GM10847 (cell line): ENCODE results near the gene WDR62.

ENCODE experiments used
- POLR2A ChIP-seq: IDR thresholded peaks from 2 replicates; pipeline ENCODE4 v1.6.1; 2011; ENCODE audit not compliant: insufficient read length; ENCODE audit errors: extremely low read depth

The WDR62 gene

DNA sequence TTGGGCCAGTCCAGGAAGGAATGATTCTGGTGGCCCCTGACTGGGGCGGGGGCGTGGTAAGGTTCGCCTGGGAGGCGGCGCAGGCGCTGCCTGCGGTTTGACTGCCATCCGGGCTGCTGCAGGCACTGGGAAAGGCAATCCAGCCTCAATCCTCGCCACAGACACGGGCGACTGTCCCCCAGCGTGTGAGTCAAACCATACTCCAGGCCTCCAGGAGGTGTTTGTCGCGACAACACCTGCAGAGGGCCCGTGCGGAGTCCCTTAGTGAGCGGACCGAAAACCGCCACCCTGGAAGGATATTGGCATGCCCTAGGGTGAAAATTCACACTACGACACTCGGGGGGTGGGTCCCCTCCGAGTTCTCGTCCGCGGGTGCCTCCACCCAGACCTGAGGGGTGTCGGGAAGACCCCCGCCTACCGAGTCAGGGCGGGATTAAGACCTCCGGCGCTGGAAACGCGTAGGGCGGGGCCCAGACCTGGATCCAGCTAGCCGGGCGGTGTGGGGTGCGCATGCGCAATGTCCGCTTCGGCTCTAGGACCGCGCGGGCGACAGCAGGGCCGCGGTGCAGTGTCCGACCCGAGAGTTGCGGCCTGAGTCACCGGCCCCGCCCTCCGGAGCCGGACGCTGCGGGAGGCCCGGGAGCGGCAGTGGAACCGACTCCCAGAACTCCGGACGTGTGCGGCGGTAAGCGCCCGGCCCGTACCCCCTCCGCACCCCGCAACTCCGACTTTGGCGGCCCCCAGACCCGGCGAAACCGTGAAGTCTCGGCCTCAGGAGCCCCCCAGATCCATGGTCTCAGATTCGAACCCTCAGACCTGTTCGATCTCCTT is 85.0 kb downstream of the WDR62 start, which contains the start of gene CAPNS1:
CAPNS1 (plus strand) TSS at position 594 of the 831 bp plus-strand sequence. CDS start 946 bp downstream, outside the sequence.
- TF ChIP-seq POLR2A = peak; percentile 68

DNA sequence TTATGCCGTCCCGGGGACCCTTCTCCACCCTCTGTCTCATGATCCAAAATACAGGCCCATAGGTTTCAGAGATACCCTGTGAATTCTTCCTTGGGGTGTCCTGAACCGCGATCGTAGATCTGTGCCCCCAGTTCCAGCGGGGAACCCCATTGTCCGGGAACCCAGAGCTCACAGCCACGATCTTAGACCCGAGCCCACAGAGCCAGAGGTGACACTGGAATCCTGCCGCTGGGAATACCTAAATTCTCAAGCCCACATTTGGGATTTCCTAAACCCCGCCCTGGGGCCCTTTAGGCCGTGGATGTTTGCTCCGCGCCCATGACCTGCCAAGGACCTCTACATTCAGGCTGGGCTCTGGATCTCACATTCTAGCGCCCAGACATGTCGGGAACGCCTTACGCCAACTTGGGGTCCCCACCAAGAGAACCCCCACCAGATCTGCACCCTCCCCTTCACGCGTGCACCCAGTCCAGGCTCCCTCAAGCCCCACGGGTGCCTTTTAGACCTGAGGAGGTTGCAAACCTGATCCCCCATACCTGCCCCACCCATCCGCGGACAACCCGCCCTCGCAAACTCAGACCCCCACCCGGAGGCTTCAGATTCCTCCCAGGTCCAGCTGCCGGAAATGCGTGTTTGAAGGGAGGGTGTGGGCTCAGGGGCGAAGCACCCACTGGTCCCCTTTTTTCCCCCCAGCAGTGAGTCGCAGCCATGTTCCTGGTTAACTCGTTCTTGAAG is 85.8 kb downstream of the WDR62 start:
- peak; percentile 26 for TF ChIP-seq POLR2A

GRCh38 chr19:36141039-36141927 is 86.6 kb downstream of the WDR62 start:
- TF ChIP-seq POLR2A = peak; percentile 12

DNA sequence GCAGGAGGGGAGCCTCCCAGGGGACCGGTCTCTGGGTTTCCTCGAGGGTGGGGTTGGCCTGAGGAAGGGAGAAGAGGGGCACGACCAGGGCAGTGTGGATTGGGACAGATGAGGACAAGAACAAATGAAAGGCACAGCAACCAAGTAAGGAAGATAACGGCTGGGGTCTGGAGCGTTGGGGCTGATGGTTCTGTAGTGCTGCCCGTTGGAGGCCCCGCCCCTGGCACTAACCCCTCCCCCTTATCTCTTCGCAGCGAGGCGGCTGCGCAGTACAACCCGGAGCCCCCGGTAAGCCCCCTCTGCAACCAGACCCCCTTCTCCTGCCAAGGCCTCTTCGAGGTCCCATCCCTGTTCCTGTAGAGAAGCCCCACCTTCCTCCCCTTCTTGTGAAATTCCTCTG is 87.3 kb downstream of the WDR62 start:
- no peak for TF ChIP-seq POLR2A

- TF ChIP-seq POLR2A = no peak
Measured at GRCh38 chr19:36142496-36142895, 87.8 kb downstream of the WDR62 start.

DNA sequence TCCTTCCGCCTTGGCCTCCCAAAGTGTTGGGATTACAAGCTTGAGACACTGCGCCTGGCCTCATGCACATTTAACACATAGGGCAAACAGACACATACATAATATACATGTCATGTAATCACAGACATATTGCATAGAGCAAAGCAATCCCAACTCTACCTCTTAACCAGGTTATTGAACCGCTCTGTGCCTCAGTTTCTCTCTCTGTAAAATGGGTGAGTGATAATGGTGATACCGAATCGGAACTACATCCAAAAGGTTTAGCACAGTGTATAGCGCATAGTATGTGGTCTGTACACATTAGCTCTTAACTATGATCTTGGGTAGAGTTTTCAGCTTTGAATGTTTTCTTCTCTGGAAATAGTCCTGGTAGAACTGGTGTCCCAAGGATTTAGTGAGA is 89.9 kb downstream of the WDR62 start:
- TF ChIP-seq POLR2A = no peak

DNA sequence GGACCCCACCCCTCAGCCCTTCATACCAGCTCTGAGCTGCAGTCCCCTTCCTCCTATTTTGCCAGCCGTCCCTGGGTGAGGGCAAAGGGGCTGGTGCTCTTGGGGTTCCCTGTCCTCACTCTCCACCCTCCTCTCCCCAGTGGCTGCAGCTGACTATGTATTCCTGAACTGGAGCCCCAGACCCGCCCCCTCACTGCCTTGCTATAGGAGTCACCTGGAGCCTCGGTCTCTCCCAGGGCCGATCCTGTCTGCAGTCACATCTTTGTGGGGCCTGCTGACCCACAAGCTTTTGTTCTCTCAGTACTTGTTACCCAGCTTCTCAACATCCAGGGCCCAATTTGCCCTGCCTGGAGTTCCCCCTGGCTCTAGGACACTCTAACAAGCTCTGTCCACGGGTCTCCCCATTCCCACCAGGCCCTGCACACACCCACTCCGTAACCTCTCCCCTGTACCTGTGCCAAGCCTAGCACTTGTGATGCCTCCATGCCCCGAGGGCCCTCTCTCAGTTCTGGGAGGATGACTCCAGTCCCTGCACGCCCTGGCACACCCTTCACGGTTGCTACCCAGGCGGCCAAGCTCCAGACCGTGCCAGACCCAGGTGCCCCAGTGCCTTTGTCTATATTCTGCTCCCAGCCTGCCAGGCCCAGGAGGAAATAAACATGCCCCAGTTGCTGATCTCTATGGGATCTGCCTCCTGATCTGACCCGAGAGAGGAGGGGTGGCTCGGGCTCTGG is 95.1 kb downstream of the WDR62 start:
- no peak for TF ChIP-seq POLR2A

GRCh38 chr19:36150586-36150985 is 95.9 kb downstream of the WDR62 start:
- TF ChIP-seq POLR2A = no peak

GRCh38 chr19:36151144-36152018 is 96.7 kb downstream of the WDR62 start:
- TF ChIP-seq POLR2A = no peak

DNA sequence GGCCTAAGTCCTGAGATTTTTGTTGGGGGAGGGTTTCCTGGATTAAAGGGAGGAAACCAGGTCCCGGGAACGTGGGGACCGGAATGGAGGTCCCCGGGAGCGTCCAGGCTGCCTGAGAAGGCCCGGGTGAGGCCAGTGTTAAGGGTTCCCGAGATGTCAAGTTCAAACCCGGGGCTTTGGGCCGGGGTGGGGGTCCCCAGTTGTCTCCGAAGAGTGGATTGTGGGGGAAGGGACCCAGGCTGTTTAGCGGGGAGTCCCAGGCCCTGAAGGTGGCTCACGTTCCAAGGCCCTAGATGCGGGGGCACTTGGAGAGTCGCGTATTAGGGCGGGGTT is 97.3 kb downstream of the WDR62 start:
- TF ChIP-seq POLR2A = no peak

DNA sequence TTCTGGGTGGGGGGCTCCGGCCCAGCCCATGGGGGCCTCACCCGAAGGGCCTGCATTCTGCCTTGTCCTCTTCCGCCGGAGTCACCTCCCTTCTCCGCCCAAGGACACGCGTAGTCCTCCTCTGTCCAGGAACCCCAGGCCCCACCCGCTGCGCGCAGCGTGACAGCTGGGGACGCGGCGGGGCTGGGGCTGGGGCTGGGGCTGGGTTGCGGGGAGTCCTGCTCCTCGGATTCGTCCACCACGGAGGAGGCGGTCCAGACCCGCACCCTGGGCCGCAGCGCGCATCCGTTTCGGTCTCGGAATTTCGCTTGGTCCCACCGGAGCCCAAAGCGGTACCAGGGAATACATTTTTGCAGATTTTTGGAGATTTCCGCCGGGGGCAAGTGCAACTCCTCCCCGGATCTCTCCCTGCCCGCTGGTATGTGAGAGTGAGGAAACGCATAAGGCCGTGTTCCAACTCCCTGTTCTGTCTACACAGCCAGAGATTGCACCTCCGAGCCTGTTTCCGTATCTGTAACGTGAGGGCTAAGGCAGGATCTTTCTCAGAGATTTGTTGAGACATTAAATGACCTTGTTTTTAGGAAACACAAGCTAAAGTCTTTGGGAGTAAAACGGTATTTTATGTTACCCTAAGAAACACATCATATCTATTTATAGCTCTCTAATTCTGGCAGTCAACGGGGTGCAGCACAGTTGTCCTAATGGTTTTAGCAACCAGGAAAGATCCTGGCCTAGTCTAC is 97.8 kb downstream of the WDR62 start, which contains the start of gene COX7A1:
COX7A1 (minus strand) TSS at position 96 of the 740 bp plus-strand sequence; CDS start at position 56, 40 bp downstream.
- TF ChIP-seq POLR2A = no peak

- no peak for TF ChIP-seq POLR2A
Measured at GRCh38 chr19:36153126-36153525, 98.4 kb downstream of the WDR62 start.
